GM12872 (cell line): ENCODE data around the gene PARD3.
A peak's percentile ranks its signal among the peaks of the same experiment; 100 is the strongest.

Experiments used
- CTCF ChIP-seq: IDR thresholded peaks from 3 replicates; pipeline ENCODE4 v1.5.1; 2011; ENCODE audit warnings: low read depth, mild to moderate bottlenecking, low read length, moderate library complexity; ENCODE audit not compliant: insufficient read depth

PARD3 gene

GRCh38 chr10:34743814-34744213 is 71.3 kb downstream of the PARD3 start:
- TF ChIP-seq CTCF = no peak

- TF ChIP-seq CTCF = no peak
These were observed 72.6 kb downstream of the PARD3 start for GRCh38 chr10:34742456-34742855.

- TF ChIP-seq CTCF = no peak
These were observed 74.8 kb downstream of the PARD3 start for GRCh38 chr10:34740321-34740720.

- no peak for TF ChIP-seq CTCF
These were observed 75.2 kb downstream of the PARD3 start for GRCh38 chr10:34739915-34740314.

GRCh38 chr10:34737772-34738169 is 77.3 kb downstream of the PARD3 start:
- peak; percentile 33; the same call in 2 of the 3 replicates for TF ChIP-seq CTCF

GRCh38 chr10:34736976-34737771 is 77.9 kb downstream of the PARD3 start:
- no peak for TF ChIP-seq CTCF

- no peak for TF ChIP-seq CTCF
These were observed 80.2 kb downstream of the PARD3 start for GRCh38 chr10:34734918-34735317.

GRCh38 chr10:34732926-34733325 is 82.2 kb downstream of the PARD3 start:
- peak; percentile 57 for TF ChIP-seq CTCF
